HG03432 (cell line): Measurements from ENCODE around the gene C1orf226.

Source experiments
- ATAC-seq: cut with Tn5 transposase; IDR thresholded peaks from one replicate; pipeline ENCODE4 v1.9.1; 2021; ENCODE audit warnings: mild to moderate bottlenecking, moderate library complexity; ENCODE audit not compliant: unreplicated experiment

The C1orf226 gene

GRCh38 chr1:162365284-162366020 is 16.1 kb upstream of the C1orf226 start:
- no peak for ATAC-seq

- ATAC-seq: no peak
Observed at GRCh38 chr1:162366149-162366548, 15.4 kb upstream of the C1orf226 start.

- ATAC-seq: no peak
Observed at GRCh38 chr1:162366671-162367070, 14.9 kb upstream of the C1orf226 start.

DNA sequence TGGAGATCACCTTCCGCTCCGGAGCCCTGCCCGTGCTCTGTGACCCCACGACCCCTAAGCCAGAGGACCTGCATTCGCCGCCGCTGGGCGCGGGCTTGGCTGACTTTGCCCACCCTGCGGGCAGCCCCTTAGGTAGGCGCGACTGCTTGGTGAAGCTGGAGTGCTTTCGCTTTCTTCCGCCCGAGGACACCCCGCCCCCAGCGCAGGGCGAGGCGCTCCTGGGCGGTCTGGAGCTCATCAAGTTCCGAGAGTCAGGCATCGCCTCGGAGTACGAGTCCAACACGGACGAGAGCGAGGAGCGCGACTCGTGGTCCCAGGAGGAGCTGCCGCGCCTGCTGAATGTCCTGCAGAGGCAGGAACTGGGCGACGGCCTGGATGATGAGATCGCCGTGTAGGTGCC is 14.5 kb upstream of the C1orf226 start:
- ATAC-seq: no peak

- ATAC-seq: no peak
Observed at GRCh38 chr1:162367772-162368171, 13.8 kb upstream of the C1orf226 start.

DNA sequence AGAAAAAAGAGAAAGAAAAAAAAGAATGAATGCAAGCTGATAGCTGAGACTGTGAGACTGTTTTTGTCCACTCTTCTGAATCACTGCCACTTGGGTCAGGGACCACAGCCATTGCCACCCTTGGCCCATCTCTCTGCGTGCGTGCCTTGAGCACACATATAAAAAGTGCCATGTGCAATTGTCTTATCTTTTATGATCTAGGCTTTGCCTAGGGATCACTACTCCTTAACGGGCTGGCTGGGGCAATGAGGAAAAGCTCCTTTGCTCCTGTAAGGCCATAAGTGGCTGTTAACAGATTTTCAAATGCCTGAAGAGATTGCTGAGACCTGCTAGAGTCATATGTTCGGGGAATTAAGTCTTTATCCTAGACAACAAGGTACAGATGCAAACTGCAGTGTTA is 13.1 kb upstream of the C1orf226 start:
- no peak for ATAC-seq

DNA sequence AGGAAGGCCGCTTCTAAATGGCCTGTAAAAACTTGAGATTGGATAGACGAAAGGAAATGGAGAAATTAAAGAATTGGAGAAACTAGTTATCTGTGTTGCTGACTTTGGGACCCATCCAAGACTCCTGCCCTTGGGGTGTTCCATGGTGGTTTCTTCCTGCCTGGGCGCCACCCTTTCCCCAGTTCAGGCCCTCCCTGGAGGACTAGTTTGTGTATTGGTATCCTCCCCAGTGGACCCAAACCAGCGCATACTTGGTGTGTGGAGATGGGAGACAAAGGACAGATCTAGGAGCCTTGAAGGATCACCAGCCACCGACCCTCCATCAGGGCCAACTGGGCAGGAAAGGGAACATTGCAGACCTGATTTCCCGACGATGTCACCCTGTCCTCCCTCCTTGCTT is 12.0 kb upstream of the C1orf226 start:
- no peak for ATAC-seq

DNA sequence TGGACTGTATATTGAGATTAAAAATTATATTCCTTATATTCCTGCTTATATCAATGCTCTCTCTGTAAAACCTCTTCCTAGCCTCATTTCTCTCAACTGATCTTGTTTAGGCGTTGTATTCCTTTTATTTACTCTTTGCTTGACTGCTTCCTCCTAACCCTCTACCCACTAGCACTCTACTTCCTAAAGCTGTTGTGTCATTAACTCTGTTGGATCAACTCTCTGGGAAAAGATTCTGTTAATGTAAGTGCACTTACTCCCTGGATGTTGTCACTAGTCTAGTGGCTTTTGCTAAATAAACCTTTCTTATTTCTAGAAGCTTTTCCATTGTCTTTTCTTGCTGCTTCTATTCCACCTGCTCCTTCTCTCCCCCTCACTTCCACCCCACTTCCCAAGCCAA is 11.4 kb upstream of the C1orf226 start:
- ATAC-seq: no peak

DNA sequence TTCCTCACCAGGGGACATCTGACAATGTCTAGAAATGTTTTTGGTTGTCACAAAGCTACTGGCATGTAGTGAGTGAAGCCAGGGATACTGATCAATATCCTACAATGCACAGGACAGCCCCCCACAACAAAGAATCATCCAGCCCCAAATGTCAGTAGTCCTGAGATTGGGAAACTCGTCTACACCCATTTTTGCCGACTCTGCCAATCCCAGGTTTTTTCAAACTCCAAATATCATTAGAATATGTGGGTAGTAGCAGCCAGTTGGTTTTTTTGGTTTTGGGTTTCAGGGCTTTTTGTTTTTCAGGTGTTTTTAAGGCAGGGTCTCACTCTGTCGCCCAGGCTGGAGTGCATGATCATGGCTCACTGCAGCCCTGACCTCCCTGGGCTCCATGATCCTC is 10.8 kb upstream of the C1orf226 start:
- ATAC-seq: no peak

GRCh38 chr1:162371611-162372010 is 9.9 kb upstream of the C1orf226 start:
- ATAC-seq: no peak

- ATAC-seq: peak; percentile 54
Observed at GRCh38 chr1:162372159-162373071, 9.1 kb upstream of the C1orf226 start.

- ATAC-seq: no peak
Observed at GRCh38 chr1:162373072-162373427, 8.5 kb upstream of the C1orf226 start.

- no peak for ATAC-seq
Observed at GRCh38 chr1:162373541-162374260, 7.8 kb upstream of the C1orf226 start.

DNA sequence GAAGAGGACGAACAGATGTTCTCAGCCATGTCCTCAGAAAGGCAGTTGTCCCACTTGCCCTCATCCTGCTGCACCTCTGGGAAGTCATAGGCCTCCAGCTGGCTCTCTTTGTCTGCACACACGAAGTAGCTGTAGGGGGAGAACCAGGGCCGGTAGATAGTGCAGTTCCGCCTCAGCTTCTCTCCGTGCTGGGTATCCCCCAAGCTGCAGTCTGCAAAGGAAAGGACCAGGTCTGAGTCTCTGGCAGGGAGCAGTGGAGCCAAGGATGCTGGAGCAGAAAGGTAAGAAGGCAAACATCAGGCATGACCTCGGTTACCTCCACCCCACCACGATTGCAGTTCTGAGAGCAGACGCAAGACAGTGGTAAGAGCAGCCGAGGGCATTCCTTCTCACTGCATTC is 7.1 kb upstream of the C1orf226 start:
- ATAC-seq: no peak

- no peak for ATAC-seq
Observed at GRCh38 chr1:162375463-162375862, 6.1 kb upstream of the C1orf226 start.

DNA sequence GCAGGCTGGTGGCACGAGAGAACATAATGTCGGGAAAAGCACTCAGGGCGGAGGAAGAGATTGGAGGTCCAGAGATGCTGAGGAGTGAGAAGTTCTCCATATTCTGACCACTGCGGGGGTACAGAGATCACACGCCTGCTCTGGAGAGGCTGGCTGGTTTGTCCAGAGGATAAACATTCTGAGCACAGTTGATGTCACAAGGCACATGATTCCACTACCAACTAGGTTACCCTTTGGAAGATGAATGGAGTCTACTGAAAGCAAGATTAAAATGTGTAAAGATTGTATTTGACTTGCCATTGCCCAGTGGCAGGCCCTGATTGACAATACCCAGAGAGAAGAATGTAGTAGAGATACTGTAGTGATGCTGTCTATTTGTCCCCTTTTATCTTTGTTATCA is 4.8 kb upstream of the C1orf226 start, which contains the start of gene SPATA46:
TSS of gene SPATA46 (minus strand) at position 164 of the 400 bp plus-strand sequence. CDS start at position 100, 64 bp downstream.
- ATAC-seq: no peak

DNA sequence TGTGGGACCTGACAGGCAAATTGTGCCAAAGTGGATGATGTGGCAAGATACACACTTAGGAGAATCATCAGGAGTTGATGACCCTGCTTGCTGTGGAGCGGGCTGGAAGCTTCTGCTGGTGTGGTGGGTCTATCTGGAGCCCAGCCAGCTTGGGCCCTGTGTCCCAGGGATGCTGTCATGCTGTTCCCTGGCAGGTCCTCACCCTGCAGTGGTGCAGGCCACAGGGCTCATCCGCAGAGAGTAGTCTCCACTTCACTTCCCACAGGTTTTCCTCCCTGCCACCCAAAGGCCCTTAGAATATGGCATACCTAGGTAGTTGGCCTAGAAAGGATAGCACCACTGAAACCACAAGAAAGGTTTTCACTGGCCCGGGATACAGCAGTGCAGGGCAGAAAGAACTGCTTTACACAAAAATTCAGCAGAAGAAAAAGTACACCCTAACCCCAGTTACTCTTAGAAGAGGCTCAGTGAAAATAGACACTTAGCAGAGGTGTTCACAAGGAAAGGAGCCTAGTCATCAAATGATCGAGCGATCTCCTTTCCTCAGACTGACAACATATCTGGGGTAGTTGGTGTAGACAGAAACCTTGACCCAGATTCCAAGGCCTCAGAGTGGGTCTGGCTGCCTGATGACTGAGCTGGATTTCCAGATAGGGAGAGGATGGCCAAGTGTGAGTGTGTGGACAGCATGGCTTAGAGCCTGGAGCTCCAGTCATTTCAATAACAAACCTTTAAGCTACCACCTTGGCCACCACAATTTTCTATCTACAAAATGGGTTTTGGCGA is 1.3 kb upstream of the C1orf226 start:
- ATAC-seq: no peak

DNA sequence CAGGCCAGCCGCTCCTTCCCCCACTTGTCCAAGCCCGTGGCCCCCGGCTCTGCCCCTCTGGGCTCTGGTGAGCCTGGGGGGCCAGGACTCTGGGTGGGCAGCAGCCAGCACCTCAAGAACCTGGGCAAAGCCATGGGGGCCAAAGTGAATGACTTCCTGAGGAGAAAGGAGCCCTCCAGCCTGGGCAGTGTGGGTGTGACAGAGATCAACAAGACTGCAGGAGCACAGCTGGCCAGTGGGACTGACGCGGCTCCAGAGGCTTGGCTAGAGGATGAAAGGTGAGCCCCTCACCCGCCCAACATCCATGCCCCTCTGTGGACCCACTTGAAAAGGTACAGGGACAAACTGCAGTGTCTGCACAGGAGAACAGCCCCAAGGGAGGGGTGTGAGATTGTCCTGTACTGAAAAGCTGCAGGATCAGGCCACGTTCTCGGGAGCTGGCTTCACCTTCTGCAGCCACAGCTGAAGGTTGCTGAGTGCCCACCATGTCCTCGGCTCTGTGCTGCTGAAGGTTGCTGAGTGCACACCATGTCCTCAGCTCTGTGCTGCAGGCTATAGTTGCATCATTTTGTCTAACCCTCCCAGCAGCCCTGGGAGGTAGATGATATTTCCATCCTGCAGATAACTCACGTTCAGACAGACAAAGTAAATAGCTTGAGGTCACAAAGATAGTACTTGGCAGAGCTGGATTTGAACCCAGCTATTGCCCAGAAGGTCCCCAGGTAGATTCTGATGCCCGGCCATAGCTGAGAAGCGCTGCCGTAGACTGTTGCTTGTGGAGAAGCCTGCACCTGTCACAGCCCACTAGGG is 618 bp downstream of the C1orf226 start:
- ATAC-seq: no peak

DNA sequence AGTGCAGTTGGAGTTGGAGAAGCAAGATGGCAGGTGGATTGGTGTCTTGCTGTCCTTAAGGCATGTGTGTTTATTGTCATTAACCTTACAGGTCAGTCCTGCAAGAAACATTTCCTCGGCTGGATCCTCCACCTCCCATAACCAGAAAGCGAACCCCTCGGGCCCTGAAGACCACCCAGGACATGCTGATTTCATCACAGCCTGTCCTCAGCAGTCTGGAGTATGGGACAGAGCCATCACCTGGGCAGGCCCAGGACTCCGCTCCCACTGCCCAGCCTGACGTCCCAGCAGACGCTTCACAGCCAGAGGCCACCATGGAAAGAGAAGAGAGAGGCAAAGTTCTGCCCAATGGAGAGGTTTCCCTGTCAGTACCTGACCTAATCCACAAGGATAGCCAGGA is 1.6 kb downstream of the C1orf226 start:
- ATAC-seq: no peak

DNA sequence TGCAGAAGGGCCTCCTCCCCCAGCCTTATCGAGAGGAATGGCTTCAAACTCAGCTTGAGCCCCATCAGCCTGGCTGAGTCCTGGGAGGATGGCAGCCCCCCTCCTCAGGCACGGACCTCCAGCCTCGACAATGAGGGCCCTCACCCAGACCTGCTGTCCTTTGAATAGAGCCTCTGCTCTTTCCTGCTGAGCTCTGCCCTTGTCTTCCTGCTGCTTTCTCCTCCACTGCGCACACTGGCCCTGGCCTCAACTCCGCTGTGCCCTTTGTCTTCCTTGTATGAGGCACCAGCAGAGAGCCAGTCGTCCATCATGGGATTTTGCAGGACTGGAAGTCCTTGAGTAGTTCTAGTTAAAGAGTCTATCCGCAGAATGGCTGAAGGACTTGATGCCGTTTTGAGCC is 2.0 kb downstream of the C1orf226 start:
- ATAC-seq: no peak
